Loucy (cell line): ENCODE measurements around the gene SKI.

Experiments used
- H2AFZ ChIP-seq: fragments of 200-600 bp; sonication (generic); 2 replicates; pipeline ENCODE4 v1.6.0; 2016; ENCODE audit warnings: antibody characterized with exemption, mild to moderate bottlenecking, low read length, moderate library complexity
- H3F3A ChIP-seq: fragments of 200-600 bp; 2 replicates; pipeline ENCODE4 v1.6.0; 2016; ENCODE audit warnings: antibody characterized with exemption, low read depth, mild to moderate bottlenecking
- H3K27me3 ChIP-seq: fragments of 200-600 bp; sonication (generic); 2 replicates; pipeline ENCODE4 v1.6.1; 2014; ENCODE audit warnings: low read length, mild to moderate bottlenecking; ENCODE audit not compliant: insufficient read depth, poor library complexity, severe bottlenecking
- H3K36me3 ChIP-seq: fragments of 200-600 bp; sonication (generic); 2 replicates; pipeline ENCODE4 v1.6.1; 2016; ENCODE audit warnings: low read length; ENCODE audit not compliant: insufficient read depth
- H3K4me1 ChIP-seq: fragments of 200-600 bp; sonication (generic); 2 replicates; pipeline ENCODE4 v1.5.1; 2014; ENCODE audit warnings: low read length, mild to moderate bottlenecking; ENCODE audit not compliant: insufficient read depth, poor library complexity, severe bottlenecking
- H3K4me2 ChIP-seq: fragments of 200-600 bp; sonication (generic); 2 replicates; pipeline ENCODE4 v1.6.0; 2014; ENCODE audit warnings: antibody characterized with exemption, low read length, low read depth, mild to moderate bottlenecking; ENCODE audit not compliant: poor library complexity, severe bottlenecking
- H3K4me3 ChIP-seq: fragments of 200-600 bp; sonication (generic); 2 replicates; pipeline ENCODE4 v1.5.1; 2014; ENCODE audit warnings: low read length, mild to moderate bottlenecking, mixed read lengths; ENCODE audit not compliant: poor library complexity, severe bottlenecking
- H3K79me2 ChIP-seq: fragments of 200-600 bp; sonication (generic); 2 replicates; pipeline ENCODE4 v1.6.1; 2014; ENCODE audit warnings: low read length; ENCODE audit not compliant: insufficient read depth
- H3K9ac ChIP-seq: fragments of 200-600 bp; sonication (generic); 2 replicates; pipeline ENCODE4 v1.6.0; 2014; ENCODE audit warnings: mild to moderate bottlenecking, low read depth, low read length, moderate library complexity; ENCODE audit not compliant: poor library complexity, severe bottlenecking
- H3K9me2 ChIP-seq: fragments of 200-600 bp; sonication (generic); replicated peaks from 2 replicates; pipeline ENCODE4 v1.6.1; 2016; ENCODE audit warnings: low read depth, low read length, mixed read lengths
- H3K9me3 ChIP-seq: fragments of 200-600 bp; sonication (generic); 2 replicates; pipeline ENCODE4 v1.6.1; 2014; ENCODE audit warnings: mild to moderate bottlenecking, antibody characterized with exemption, low read length, low read depth; ENCODE audit not compliant: insufficient read depth
- H4K20me1 ChIP-seq: fragments of 200-600 bp; sonication (generic); 2 replicates; pipeline ENCODE4 v1.6.0; 2014; ENCODE audit warnings: antibody characterized with exemption, low read length, mild to moderate bottlenecking; ENCODE audit not compliant: insufficient read depth, poor library complexity, severe bottlenecking
- CTCF ChIP-seq: fragments of 200-600 bp; sonication (generic); conservative IDR thresholded peaks from 2 replicates; pipeline ENCODE4 v1.5.1; 2014; ENCODE audit warnings: mild to moderate bottlenecking, antibody characterized with exemption, low read length
- EZH2phosphoT487 ChIP-seq: fragments of 200-600 bp; IDR thresholded peaks from 2 replicates; pipeline ENCODE4 v1.6.1; 2018; ENCODE audit warnings: antibody characterized with exemption, mild to moderate bottlenecking, moderate library complexity, borderline replicate concordance

SKI gene

GRCh38 chr1:2213576-2214505, 14.3 kb upstream of the SKI start:
- no peaks in the 10 kb centered on the region for H4K20me1 ChIP-seq
- no peaks in the 10 kb centered on the region for H3K9me2 ChIP-seq
- no peaks in the 10 kb centered on the region for H3F3A ChIP-seq
- TF ChIP-seq EZH2phosphoT487 (no peak), CTCF (no peak)
- no peaks in the 10 kb centered on the region for H3K36me3 ChIP-seq
- no peak overlapping the region for H3K4me2 ChIP-seq
- no peaks in the 10 kb centered on the region for H3K4me1 ChIP-seq
- no peaks in the 10 kb centered on the region for H3K27me3 ChIP-seq
- no peak overlapping the region for H3K9ac ChIP-seq
- no peaks in the 10 kb centered on the region for H3K9me3 ChIP-seq
- no peak overlapping the region for H3K4me3 ChIP-seq
- H2AFZ ChIP-seq, result no peak overlapping the region
- no peaks in the 10 kb centered on the region for H3K79me2 ChIP-seq

GRCh38 chr1:2214541-2215241, 13.4 kb upstream of the SKI start:
- Histone ChIP-seq H3K9me3 (no peaks in the 10 kb centered on the region), H3K9me2 (no peaks in the 10 kb centered on the region), H3K4me1 (no peaks in the 10 kb centered on the region), H3K79me2 (no peaks in the 10 kb centered on the region), H3F3A (no peaks in the 10 kb centered on the region), H3K27me3 (no peaks in the 10 kb centered on the region), H3K4me2 (no peak overlapping the region), H3K4me3 (no peak overlapping the region), H2AFZ (no peak overlapping the region), H3K36me3 (no peaks in the 10 kb centered on the region), H3K9ac (no peak overlapping the region), H4K20me1 (no peaks in the 10 kb centered on the region)
- TF ChIP-seq CTCF (no peak), EZH2phosphoT487 (no peak)

- H3K9me2 ChIP-seq, result no peaks in the 10 kb centered on the region
- H3K27me3 ChIP-seq, result no peaks in the 10 kb centered on the region
- no peak overlapping the region for H3K4me3 ChIP-seq
- H3K36me3 ChIP-seq, result no peaks in the 10 kb centered on the region
- H3K79me2 ChIP-seq, result no peaks in the 10 kb centered on the region
- no peak overlapping the region for H3K4me2 ChIP-seq
- no peak overlapping the region for H2AFZ ChIP-seq
- H3K9me3 ChIP-seq, result no peaks in the 10 kb centered on the region
- no peaks in the 10 kb centered on the region for H3F3A ChIP-seq
- TF ChIP-seq EZH2phosphoT487 (no peak), CTCF (no peak)
- H4K20me1 ChIP-seq, result no peaks in the 10 kb centered on the region
- H3K9ac ChIP-seq, result no peak overlapping the region
- H3K4me1 ChIP-seq, result no peaks in the 10 kb centered on the region
These were observed 12.8 kb upstream of the SKI start for GRCh38 chr1:2215329-2215728.
